ENCODE data around the gene DUSP8.

DNA sequence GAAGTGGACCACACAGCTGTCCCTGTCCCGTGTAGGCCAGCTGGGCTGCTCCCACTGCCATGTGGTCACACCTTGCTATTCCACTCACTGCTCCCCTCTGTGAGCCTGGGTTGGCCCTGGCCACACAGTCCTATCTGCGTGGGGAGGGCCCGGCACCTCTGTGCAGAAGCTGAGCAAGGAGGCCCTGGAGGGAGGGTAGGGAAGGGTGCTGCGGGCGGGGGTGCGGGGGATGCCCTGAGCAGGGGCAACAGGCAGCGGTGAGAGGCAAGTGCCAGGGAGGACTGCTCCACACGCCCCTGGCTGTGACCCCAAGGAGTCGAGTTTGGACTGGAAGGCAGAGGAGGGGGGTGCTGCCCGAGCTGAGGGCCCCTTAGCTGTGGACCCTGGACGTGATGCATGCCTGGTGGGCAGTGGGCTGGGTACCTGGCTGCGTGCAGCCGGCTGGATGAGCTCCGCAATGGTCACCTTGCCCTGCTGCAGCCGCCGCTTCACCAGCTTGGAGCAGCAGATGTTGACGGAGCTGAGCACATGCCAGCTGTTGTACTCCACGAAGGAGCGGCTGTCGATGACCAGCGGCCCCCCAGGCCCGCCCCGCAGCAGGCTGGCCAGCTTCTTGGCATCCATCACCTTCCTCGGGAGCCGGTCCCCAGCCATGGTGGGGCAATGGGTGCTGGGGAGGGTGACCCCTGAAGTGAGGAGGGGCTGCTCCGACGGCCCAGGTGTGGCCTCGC lies 6.7 kb downstream of the DUSP8 start:
- TF ChIP-seq, protein P1, sequence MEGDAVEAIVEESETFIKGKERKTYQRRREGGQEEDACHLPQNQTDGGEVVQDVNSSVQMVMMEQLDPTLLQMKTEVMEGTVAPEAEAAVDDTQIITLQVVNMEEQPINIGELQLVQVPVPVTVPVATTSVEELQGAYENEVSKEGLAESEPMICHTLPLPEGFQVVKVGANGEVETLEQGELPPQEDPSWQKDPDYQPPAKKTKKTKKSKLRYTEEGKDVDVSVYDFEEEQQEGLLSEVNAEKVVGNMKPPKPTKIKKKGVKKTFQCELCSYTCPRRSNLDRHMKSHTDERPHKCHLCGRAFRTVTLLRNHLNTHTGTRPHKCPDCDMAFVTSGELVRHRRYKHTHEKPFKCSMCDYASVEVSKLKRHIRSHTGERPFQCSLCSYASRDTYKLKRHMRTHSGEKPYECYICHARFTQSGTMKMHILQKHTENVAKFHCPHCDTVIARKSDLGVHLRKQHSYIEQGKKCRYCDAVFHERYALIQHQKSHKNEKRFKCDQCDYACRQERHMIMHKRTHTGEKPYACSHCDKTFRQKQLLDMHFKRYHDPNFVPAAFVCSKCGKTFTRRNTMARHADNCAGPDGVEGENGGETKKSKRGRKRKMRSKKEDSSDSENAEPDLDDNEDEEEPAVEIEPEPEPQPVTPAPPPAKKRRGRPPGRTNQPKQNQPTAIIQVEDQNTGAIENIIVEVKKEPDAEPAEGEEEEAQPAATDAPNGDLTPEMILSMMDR (IDR thresholded peaks at IDR 0.05): no peak
- no peak for TF ChIP-seq ZFX (IDR thresholded peaks at IDR 0.05; ENCODE audit: borderline replicate concordance)

Measured in 22Rv1 (cell line).